Activated CD8-positive, alpha-beta memory T cell treated with anti-CD3 and anti-CD28 coated beads for 48 hours (primary cell): Measurements from ENCODE around the gene MRPL53.

Experiments
- DNase-seq, 3 experiments: peaks; one replicate each; pipeline ENCODE4 v3.0.0-alpha.2; 2020; ENCODE audit warnings: low read depth in 2 of 3, low spot score in 2 of 3

MRPL53 gene

DNA sequence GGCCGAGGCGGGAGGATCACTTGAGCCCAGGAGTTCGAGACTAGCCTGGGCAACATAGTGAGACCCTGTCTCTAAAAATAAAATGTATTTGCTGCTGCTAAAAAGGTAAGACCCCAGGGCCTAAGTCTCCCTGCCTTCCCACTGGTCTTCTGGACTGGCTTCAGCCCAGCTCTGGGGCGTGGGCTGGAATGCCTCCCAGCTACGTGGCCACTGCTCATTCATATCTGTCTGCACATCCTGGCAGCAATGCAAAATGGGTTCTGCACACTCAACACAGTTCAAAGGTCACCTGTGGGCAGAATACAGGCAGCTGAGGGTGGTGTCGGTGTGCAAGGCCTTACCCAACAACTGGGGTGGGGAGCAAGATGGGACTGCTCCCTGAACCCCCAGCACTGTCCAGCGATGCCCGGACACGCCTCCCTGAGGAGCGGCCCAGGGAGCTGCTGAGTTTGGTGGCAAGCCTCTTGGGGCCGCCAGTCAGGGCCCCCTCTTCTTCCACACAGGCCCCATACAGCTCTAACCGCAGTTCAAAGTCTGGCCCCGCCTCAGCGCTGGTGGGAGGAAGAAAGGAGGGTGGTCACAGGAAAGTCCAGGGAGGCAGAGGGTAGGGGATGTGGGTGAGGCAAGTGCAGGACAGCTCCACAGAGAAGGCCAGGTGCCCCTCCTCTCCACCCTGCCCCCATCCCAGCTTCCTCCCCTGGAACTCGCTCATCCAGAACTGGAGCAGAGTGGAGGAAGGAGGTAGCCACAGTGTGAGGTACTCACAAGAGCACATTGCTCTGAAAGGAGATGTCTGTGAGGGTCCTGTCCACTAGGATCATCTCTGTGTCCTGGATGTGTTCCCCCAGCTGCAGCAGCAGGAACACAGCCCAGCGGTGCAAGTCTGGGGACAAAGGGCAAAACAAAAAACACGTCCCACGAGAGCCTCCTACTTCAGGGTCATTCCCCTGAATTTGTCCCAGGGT is 42.7 kb downstream of the MRPL53 start:
- no peak for DNase-seq

DNA sequence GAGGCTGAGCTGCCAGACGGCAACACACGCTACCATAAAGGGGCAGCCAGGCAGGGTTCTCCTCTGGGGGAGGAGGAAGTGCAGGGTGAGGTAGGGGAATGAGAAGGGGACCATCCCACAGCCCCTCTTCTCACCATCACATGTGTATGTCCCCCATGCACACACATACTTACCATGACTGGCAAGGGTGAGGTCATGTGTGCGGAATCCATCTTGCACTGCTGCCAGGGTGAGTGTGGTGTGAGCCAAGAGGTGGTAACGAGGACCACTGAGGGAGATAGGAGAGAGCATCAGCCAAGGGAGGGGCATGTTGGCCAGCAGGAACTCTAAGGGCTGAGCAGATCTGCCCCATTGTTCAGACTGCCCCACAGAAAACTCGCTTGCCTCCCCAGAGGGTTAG is 43.8 kb downstream of the MRPL53 start:
- DNase-seq: no peak

DNA sequence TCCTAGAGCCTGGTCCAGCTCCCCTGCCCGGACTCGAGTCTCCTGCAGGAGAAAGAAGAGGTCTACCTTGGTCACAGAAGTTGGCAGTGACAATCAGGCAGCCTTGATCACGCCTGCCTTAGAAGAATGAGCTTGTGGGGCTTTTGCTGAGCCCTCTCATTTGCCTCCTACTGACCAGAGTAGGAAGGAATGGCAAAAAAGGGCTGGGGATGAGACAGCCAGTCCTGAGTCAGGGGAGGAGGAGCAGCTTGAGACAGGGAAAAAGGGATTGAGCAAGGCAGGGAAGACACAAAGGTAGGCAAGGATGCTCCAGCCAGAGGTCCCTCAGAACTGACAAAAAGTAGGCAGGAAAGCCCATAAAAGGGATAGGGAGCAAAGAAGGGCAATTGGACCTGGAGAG is 44.9 kb downstream of the MRPL53 start:
- no peak for DNase-seq

DNA sequence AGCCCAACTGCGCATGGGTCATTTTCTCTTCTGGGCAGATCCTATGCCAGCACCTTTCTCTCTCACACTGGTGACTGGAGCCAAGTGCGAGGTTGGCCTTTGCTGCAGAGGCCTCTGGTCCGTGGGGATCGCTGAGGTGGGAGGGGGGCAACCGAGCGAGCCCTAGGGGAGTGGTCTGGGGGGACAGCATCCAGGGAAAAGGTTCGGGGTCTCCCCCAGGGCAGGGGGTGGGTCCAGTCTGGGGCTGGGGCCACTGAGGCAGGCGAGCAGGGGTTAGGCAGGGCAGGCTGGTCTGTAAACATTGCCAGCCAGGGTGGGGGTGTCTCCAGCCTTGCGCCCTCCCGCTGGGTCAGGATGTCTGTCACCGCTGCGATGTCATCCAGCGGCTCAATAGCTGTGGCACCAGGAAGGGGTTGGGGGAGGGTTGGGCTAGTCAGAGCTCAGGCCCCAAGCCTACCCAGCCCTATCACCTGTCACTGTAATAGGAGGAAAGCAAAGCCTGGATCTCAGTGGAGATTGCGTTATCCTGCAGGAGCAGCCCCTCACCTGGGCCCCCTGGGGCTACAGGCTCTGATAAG is 46.2 kb downstream of the MRPL53 start:
- DNase-seq: no peak

DNA sequence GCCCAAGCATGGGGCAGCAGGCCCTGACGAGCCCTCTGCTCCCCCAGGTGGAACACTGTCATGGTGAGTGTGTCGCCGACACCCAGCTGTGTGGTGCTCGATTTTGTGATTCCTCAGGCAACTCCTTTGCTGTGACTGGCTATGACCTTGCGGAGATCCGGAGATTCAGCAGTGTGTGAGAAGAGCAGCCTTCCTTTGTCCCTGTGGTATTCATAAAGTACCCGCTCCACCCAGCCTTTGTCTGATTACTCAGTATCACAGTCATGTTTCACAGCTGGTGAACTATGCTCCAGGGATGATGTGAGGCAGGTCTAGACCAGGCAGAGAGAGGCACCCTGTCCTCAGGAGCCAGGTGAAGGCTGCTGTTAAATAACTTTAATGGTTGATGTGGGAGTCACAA is 47.0 kb downstream of the MRPL53 start:
- DNase-seq: no peak

DNA sequence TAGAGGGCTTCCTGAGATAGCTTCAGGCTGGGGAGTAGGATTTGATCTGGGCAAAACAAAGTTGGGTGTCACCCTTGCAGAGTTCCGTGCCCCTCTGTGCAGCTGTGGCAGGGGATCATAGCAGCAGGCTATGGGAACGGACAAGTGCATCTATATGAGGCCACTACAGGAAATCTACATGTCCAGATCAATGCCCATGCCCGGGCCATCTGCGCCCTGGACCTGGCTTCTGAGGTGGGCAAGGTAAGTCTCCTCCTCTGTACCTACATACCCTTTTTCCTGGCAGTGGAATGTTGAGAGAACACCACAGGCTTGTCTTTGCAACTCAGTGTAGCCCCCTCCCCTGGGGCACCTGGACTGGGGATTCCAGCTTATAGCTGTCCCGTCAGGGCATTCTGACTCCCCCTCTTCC is 47.5 kb downstream of the MRPL53 start:
- DNase-seq: no peak

DNA sequence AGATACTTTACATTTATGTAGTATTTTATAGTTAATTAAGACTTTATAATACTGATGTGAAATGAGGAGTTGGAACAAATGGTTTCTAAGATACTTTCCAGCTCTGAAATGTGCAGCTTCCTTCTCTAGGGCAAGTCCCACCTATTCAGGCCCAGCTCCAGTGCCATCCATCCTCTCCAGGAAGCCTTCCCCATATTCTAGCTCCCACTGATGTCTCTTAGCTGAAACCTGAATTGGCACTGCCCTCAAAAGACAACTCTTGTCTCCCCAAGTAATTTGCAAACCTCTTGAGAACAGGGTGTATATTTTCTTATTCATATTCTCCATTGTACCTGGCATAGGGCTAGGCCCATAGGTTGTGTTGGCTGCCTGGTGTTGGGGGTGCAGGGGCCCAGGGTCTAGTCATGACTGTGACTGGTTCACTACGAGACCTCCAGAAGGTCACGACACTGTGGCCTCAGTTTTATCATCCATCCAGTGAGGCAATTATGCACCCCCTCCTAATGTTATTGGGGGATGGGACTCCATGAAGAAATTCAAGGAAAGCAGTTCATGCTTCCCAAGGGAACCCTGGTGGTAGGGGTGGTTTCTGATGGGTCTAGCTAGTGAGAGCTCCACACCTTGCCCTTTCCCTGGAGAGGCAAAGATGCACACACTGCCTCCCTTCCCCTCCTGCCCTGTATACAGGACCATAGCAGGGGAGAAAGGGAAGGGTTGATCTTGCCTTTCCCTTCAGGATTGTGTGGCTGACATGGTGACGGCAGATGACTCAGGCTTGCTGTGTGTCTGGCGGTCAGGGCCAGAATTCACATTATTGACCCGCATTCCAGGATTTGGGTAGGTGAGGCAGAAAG is 48.1 kb downstream of the MRPL53 start:
- DNase-seq: no peak

DNA sequence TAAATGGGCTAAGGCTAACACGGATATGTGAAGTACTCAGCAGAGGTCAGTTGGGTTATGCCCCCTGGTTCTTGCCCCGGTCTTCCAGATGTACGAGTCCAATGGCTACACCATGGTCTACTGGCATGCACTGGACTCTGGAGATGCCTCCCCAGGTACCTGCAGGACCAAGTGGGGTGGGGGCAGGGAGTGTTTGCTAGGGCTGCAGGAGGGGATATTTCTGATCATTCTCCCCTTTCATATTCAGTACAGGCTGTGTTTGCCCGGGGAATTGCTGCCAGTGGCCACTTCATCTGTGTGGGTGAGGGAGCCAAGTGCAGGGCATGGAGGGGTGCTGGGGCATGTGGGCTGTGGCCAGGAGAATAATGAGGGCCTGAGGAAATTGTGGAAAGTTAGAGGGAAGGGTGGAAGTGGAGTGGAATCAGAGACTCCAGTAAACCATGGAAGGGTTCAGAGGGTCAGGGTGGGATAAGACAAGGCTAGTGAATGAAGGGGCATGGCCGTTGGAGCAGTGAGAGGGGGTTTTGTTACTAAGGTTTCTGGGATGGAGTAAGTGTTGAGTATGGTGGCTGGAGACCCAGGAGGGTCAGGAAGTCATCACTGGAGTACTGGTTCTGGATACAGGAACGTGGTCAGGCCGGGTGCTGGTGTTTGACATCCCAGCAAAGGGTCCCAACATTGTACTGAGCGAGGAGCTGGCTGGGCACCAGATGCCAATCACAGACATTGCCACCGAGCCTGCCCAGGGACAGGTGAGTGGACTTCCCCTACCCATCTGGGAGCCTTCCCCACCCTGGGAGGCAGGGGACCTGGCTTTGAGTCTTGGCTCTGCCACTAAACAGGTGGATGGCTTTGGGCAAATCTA is 49.0 kb downstream of the MRPL53 start:
- no peak for DNase-seq
